Kidney (tissue), 14 donors: Measurements from ENCODE around the gene NRP2. TPM values are rescaled to one million over a fixed set of nuclear protein-coding genes. Genes with fewer than 3 reads are reported as not detected.

Source experiments
- DNase-seq, 5 donors: peaks; one replicate each; pipeline ENCODE4 v3.0.0-alpha.2; 2013 to 2020
- FAIRE-seq: peaks from 2 replicates; lab custom pipeline; 2012; peaks lifted over from hg19 to GRCh38; lab: Jason Lieb, UNC
- H3K27ac ChIP-seq, 2 donors: one replicate each; pipeline ENCODE4 v1.7.0; 2013; ENCODE audit warnings: low read depth in 2 of 2, low read length in 2 of 2, inconsistent platforms in 1 of 2
- H3K27me3 ChIP-seq: one replicate; pipeline ENCODE4 v1.7.1; 2013; ENCODE audit warnings: low read length, inconsistent platforms; ENCODE audit not compliant: control insufficient read depth, insufficient read depth
- H3K36me3 ChIP-seq, 3 donors: one replicate each; pipeline versions ENCODE4 v1.7.0 to v1.7.1; 2013; ENCODE audit warnings: low read length in 3 of 3, control low read depth in 1 of 3, inconsistent platforms in 1 of 3; ENCODE audit not compliant: insufficient read depth in 3 of 3, control insufficient read depth in 2 of 3
- H3K4me1 ChIP-seq, 3 donors: one replicate each; pipeline versions ENCODE4 v1.7.0 to v1.7.1; 2013; ENCODE audit warnings: low read length in 3 of 3, inconsistent platforms in 1 of 3, low read depth in 1 of 3; ENCODE audit not compliant: control insufficient read depth in 2 of 3, insufficient read depth in 2 of 3
- H3K4me3 ChIP-seq, 3 donors: one replicate each; pipeline versions ENCODE4 v1.7.0 to v1.8.1; 2013; ENCODE audit warnings: low read length in 3 of 3, control low read depth in 1 of 3, inconsistent platforms in 1 of 3
- H3K9ac ChIP-seq, 3 donors: one replicate each; pipeline versions ENCODE4 v1.7.0 to v1.7.1; 2013; ENCODE audit warnings: low read length in 3 of 3, control low read depth in 1 of 3, inconsistent platforms in 1 of 3
- H3K9me3 ChIP-seq, 3 donors: one replicate each; pipeline versions ENCODE4 v1.7.0 to v1.7.1; 2013; ENCODE audit warnings: low read length in 3 of 3, control low read depth in 1 of 3, inconsistent platforms in 1 of 3; ENCODE audit not compliant: control insufficient read depth in 2 of 3, insufficient read depth in 1 of 3
- intact Hi-C: fragments of 100-400 bp; cut with DNase I; formaldehyde crosslinking; loops from one replicate; pipeline ENCODE4 v1.11.1; 2022
- polyA plus RNA-seq: library from polyadenylated mRNA; stranded (reverse); fragments of 350-450 nt; fragmentation: Illumina TruSeq; extraction: RNeasy Lipid Tissue Mini Kit (QIAGEN cat#74804); gene quantifications from one replicate; pipeline ENCODE4 v1.2.3, GENCODE V29; 2014; ENCODE audit warnings: low read depth, low replicate concordance; ENCODE audit not compliant: insufficient read depth
- total RNA-seq: library from RNA; stranded (reverse); fragmentation: NEBNext Ultra II Directional; extraction: Animal tissue kit (Norgen Biotek cat#: 25700); gene quantifications from one replicate; pipeline ENCODE4 v1.2.1, GENCODE V29; 2021
- TF ChIP-seq, protein P1 (sequence below): IDR thresholded peaks from 3 replicates; pipeline ENCODE4 v1.5.1; 2012; ENCODE audit warnings: mild to moderate bottlenecking, moderate library complexity, borderline replicate concordance; ENCODE audit not compliant: insufficient read depth; ENCODE audit errors: extremely low read depth
- donor health status: control.
- donor health status: control.
- donor health status: control.
- donor health status: control.
- donor health status: control.
- donor health status: DM: yes; HTN: yes; CAD: no.
- donor health status: Normal renal cell carcinoma (clear cell type).

NRP2 gene
- total and polyA plus RNA-seq, 2 donors from 2014 or later = 2.3 to 37.7 TPM

DNA sequence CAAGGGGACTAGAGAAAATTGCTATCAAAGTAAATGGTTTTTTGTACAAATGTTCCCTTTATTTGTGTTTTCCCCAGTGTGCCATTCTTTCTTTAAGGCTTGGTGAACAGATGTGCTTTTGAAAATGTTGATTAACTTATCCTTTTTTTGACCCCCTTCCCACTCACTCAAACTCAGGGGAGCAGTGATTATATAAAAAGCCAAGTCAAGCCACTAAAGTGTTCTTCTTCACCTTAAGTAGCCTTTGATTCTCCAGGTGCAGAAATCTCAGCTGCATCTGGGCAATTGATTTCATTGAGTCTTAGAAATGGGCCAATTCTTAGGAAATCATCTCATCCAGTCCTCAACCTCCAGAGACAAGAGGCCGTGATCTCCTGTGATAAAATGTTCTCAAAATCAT lies 107.6 kb downstream of the NRP2 start:
- H3K36me3 ChIP-seq = no peaks in the 10 kb centered on the region
- TF ChIP-seq, protein P1, sequence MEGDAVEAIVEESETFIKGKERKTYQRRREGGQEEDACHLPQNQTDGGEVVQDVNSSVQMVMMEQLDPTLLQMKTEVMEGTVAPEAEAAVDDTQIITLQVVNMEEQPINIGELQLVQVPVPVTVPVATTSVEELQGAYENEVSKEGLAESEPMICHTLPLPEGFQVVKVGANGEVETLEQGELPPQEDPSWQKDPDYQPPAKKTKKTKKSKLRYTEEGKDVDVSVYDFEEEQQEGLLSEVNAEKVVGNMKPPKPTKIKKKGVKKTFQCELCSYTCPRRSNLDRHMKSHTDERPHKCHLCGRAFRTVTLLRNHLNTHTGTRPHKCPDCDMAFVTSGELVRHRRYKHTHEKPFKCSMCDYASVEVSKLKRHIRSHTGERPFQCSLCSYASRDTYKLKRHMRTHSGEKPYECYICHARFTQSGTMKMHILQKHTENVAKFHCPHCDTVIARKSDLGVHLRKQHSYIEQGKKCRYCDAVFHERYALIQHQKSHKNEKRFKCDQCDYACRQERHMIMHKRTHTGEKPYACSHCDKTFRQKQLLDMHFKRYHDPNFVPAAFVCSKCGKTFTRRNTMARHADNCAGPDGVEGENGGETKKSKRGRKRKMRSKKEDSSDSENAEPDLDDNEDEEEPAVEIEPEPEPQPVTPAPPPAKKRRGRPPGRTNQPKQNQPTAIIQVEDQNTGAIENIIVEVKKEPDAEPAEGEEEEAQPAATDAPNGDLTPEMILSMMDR = no peak
- intact Hi-C loops = no loop called here
- no peaks in the 10 kb centered on the region for H3K4me1 ChIP-seq
- DNase-seq (no peak), FAIRE-seq (no peak)
- no peaks in the 10 kb centered on the region for H3K9me3 ChIP-seq
- no peak overlapping the region for H3K27ac ChIP-seq
- H3K9ac ChIP-seq = no peak overlapping the region
- no peaks in the 10 kb centered on the region for H3K27me3 ChIP-seq
- no peak overlapping the region for H3K4me3 ChIP-seq

DNA sequence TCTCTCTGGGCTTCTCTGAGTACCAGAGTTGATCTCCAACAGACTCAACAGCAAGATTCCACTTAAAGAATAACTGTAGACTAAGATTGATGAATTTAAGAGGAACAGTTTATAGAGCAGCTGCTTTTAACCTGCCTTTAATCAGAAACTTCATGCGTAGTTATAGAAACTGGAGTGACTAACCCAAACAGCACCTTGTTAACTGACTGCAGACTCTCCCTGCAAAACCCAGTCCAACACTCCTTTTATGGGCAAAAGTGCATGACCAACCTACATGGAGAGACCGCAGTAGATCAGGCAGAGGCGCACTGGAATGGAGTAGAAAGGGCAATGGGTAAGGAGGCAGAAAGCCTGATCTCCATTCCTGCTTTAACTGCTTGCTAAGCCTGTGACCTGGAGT lies 110.6 kb downstream of the NRP2 start:
- H3K27me3 ChIP-seq = no peaks in the 10 kb centered on the region
- H3K36me3 ChIP-seq = no peaks in the 10 kb centered on the region
- H3K9ac ChIP-seq = no peak overlapping the region
- DNase-seq (no peak), FAIRE-seq (no peak)
- H3K4me1 ChIP-seq = no peaks in the 10 kb centered on the region
- TF ChIP-seq, protein P1 = no peak
- no peaks in the 10 kb centered on the region for H3K9me3 ChIP-seq
- intact Hi-C loops = no loop called here
- no peak overlapping the region for H3K27ac ChIP-seq
- no peak overlapping the region for H3K4me3 ChIP-seq

DNA sequence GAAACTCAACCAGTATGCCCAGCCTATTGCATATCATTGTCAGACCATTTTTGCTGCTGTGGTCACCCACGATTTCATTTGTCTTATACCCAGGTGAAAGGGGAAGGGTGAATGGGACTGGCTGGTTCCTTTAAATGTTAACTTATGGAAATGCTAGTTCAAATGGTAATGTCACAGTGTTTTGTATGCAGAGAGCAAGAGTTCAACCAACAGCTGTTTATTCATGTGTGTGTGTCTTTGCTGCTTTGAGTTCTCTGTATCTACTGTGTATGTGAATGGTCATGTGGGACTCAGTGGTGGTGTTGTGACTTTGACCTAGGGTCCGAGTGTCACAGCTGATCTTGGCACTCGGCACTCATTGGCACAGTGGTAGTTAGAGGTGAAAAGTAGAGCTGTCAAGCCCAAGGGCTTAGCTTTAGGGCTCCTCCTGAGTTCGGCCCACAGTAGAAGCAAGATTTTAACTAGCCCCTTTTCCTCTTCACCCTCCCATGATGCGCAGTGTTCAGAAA lies 114.6 kb downstream of the NRP2 start:
- no peaks in the 10 kb centered on the region for H3K36me3 ChIP-seq
- no peak overlapping the region for H3K27ac ChIP-seq
- FAIRE-seq = no peak
- DNase-seq = no peak
- H3K27me3 ChIP-seq = no peaks in the 10 kb centered on the region
- H3K4me3 ChIP-seq = no peak overlapping the region
- no peak overlapping the region for H3K9ac ChIP-seq
- H3K9me3 ChIP-seq = no peaks in the 10 kb centered on the region
- H3K4me1 ChIP-seq = no peaks in the 10 kb centered on the region
- intact Hi-C loops = no loop called here
- TF ChIP-seq, protein P1 = no peak

GRCh38 chr2:205797866-205798265 lies 115.6 kb downstream of the NRP2 start:
- no peak for DNase-seq
- H3K4me1 ChIP-seq = no peaks in the 10 kb centered on the region

More at GRCh38 chr2:205797866-205798265, 115.6 kb downstream of the NRP2 start:
- TF ChIP-seq, protein P1 = no peak
- intact Hi-C loops = no loop called here
- FAIRE-seq = no peak
- Histone ChIP-seq H3K9me3 (no peaks in the 10 kb centered on the region), H3K27ac (no peak overlapping the region), H3K36me3 (no peaks in the 10 kb centered on the region), H3K27me3 (no peaks in the 10 kb centered on the region), H3K4me3 (no peak overlapping the region), H3K9ac (no peak overlapping the region)
